ENCODE results near the gene FKBP1B.

FKBP1B gene

GRCh38 chr2:24016853-24017703, 32.5 kb upstream of the FKBP1B start:
- no peaks in the 10 kb centered on the region for H3K36me3 ChIP-seq (ENCODE audit: insufficient read depth, low read length)
- no peaks in the 10 kb centered on the region for H3K9me3 ChIP-seq (ENCODE audit: low read length)
- H3K4me3 ChIP-seq (ENCODE audit: low read length) = no peak overlapping the region
- no peak overlapping the region for H2AFZ ChIP-seq (ENCODE audit: low read depth, low read length)
- peaks cover 13% of the 10 kb centered on the region for H3K4me1 ChIP-seq (ENCODE audit: insufficient read depth, low read length)
- no peaks in the 10 kb centered on the region for H3K27me3 ChIP-seq (ENCODE audit: insufficient read depth, low read length)

GRCh38 chr2:24017711-24018110, 31.8 kb upstream of the FKBP1B start:
- no peaks in the 10 kb centered on the region for H3K9me3 ChIP-seq (ENCODE audit: low read length)
- no peak overlapping the region for H3K4me3 ChIP-seq (ENCODE audit: low read length)
- peaks cover 13% of the 10 kb centered on the region for H3K4me1 ChIP-seq (ENCODE audit: insufficient read depth, low read length)
- H3K27me3 ChIP-seq (ENCODE audit: insufficient read depth, low read length) = no peaks in the 10 kb centered on the region
- peaks cover 2% of the 10 kb centered on the region for H3K36me3 ChIP-seq (ENCODE audit: insufficient read depth, low read length)
- no peak overlapping the region for H2AFZ ChIP-seq (ENCODE audit: low read depth, low read length)

- Histone ChIP-seq H3K36me3 (ENCODE audit: insufficient read depth, low read length) (peaks cover 7% of the 10 kb centered on the region), H3K9me3 (ENCODE audit: low read length) (no peaks in the 10 kb centered on the region), H3K27me3 (ENCODE audit: insufficient read depth, low read length) (no peaks in the 10 kb centered on the region), H3K4me1 (ENCODE audit: insufficient read depth, low read length) (peaks cover 13% of the 10 kb centered on the region), H3K4me3 (ENCODE audit: low read length) (no peak overlapping the region), H2AFZ (ENCODE audit: low read depth, low read length) (no peak overlapping the region)
Measured at GRCh38 chr2:24018241-24018640, 31.3 kb upstream of the FKBP1B start.

DNA sequence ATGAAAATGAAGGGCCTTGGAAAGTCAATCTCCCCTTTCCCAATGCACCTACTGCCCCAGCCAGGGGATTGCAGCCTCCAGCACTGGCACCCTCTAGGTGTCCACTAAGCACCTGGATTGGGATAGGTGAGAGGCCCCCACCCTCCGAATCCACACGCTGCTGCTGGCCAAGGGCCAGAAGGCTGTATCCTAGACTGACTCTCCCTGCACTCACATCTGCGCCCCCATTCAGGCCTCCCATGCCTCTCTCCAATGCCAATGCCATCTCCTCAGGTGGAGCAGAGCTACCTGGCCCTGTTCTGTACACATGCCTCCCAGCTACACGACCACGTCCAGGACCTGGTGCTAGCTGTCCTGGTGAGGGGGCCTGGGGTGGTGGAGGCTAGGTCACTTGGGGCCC, 29.8 kb upstream of the FKBP1B start:
- Histone ChIP-seq H3K36me3 (ENCODE audit: insufficient read depth, low read length) (peaks cover 16% of the 10 kb centered on the region), H3K9me3 (ENCODE audit: low read length) (no peaks in the 10 kb centered on the region), H3K27me3 (ENCODE audit: insufficient read depth, low read length) (no peaks in the 10 kb centered on the region), H3K4me3 (ENCODE audit: low read length) (no peak overlapping the region), H3K4me1 (ENCODE audit: insufficient read depth, low read length) (peaks cover 13% of the 10 kb centered on the region), H2AFZ (ENCODE audit: low read depth, low read length) (no peak overlapping the region)

DNA sequence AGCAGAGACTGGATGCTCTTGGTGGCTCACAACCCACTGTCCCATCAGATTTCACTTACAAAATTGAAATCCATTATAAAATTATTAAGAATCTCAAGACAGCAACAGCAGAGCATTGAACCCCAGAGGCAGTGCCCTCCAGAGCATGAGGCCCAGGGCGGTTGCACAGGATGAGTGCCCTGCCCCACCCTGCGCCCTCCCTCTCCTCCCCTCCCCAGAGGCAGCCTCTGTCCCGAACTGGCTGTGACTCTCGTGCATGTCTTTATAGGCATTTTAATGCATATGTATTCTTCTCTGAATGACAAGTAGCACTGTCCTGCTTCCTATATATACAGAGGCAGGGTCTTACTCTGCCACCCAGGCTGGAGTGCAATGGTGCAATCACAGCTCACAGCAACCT, 29.3 kb upstream of the FKBP1B start:
- H3K36me3 ChIP-seq (ENCODE audit: insufficient read depth, low read length) = peaks cover 21% of the 10 kb centered on the region
- H3K4me3 ChIP-seq (ENCODE audit: low read length) = no peak overlapping the region
- H3K4me1 ChIP-seq (ENCODE audit: insufficient read depth, low read length) = peaks cover 16% of the 10 kb centered on the region
- H2AFZ ChIP-seq (ENCODE audit: low read depth, low read length) = no peak overlapping the region
- no peaks in the 10 kb centered on the region for H3K27me3 ChIP-seq (ENCODE audit: insufficient read depth, low read length)
- H3K9me3 ChIP-seq (ENCODE audit: low read length) = no peaks in the 10 kb centered on the region

- Histone ChIP-seq H2AFZ (ENCODE audit: low read depth, low read length) (no peak overlapping the region), H3K4me1 (ENCODE audit: insufficient read depth, low read length) (peaks cover 18% of the 10 kb centered on the region), H3K4me3 (ENCODE audit: low read length) (no peak overlapping the region), H3K9me3 (ENCODE audit: low read length) (no peaks in the 10 kb centered on the region), H3K27me3 (ENCODE audit: insufficient read depth, low read length) (no peaks in the 10 kb centered on the region), H3K36me3 (ENCODE audit: insufficient read depth, low read length) (peaks cover 23% of the 10 kb centered on the region)
Measured at GRCh38 chr2:24021122-24021998, 28.2 kb upstream of the FKBP1B start.

DNA sequence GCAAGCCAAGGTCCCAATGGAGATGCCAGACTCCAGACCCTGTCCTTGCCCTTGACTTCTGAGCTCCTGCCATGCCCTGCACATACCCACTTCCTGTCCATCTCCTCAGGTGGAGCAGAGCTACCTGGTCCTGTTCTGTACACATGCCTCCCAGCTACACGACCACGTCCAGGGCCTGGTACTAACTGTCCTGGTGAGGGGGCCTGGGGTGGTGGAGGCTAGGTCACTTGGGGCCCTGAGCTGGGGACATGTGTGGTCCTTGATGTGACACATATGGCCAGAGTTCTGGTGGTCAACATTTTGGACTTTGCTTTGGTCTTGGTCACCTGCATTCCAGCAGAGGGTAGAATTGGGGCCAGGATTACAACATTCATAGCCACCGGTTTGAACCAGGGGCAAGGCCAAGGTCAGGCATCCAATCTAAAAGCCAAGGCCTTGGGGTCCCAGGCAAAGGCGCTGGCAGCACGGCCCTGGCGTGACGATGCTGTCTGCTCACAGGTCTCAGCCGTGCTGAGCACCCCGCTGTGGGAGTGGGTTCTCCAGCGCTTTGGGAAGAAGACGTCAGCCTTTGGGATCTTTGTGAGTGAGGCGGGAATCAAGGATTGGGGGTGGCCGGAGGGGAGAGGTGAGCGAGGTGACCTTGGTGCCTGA, 27.1 kb upstream of the FKBP1B start:
- Histone ChIP-seq H3K9me3 (ENCODE audit: low read length) (no peaks in the 10 kb centered on the region), H3K27me3 (ENCODE audit: insufficient read depth, low read length) (no peaks in the 10 kb centered on the region), H3K4me3 (ENCODE audit: low read length) (no peak overlapping the region), H2AFZ (ENCODE audit: low read depth, low read length) (no peak overlapping the region), H3K36me3 (ENCODE audit: insufficient read depth, low read length) (peaks cover 23% of the 10 kb centered on the region), H3K4me1 (ENCODE audit: insufficient read depth, low read length) (peaks cover 22% of the 10 kb centered on the region)

DNA sequence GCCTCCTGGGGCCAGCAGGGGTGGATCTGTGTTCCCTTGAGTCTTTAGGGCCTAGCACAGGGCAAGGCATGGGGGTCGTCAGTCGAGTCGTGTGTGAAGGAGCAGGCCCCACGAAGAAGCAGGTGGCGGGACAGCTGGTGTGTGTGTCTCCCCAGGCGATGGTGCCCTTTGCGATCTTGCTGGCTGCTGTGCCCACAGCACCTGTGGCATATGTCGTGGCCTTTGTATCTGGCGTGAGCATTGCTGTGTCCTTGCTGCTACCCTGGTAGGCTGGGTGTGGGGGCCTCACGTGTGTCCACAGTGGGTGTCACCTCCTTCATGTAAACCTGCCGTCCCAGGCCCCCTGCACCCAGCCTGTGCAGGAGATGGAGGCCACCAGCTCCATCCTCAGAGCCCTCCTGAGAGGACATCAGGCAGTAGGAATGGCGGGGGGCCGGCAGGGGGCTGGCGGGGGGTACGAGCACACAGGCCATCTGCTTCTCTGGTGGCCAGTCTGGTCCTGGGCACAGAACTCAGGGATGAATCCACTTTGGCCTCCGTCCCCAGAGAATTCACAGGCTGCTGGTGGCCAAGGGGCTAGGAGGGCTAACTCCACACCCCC, 26.5 kb upstream of the FKBP1B start:
- Histone ChIP-seq H3K9me3 (ENCODE audit: low read length) (no peaks in the 10 kb centered on the region), H3K36me3 (ENCODE audit: insufficient read depth, low read length) (peaks cover 23% of the 10 kb centered on the region), H3K4me3 (ENCODE audit: low read length) (no peak overlapping the region), H3K4me1 (ENCODE audit: insufficient read depth, low read length) (peaks cover 22% of the 10 kb centered on the region), H2AFZ (ENCODE audit: low read depth, low read length) (no peak overlapping the region), H3K27me3 (ENCODE audit: insufficient read depth, low read length) (no peaks in the 10 kb centered on the region)

DNA sequence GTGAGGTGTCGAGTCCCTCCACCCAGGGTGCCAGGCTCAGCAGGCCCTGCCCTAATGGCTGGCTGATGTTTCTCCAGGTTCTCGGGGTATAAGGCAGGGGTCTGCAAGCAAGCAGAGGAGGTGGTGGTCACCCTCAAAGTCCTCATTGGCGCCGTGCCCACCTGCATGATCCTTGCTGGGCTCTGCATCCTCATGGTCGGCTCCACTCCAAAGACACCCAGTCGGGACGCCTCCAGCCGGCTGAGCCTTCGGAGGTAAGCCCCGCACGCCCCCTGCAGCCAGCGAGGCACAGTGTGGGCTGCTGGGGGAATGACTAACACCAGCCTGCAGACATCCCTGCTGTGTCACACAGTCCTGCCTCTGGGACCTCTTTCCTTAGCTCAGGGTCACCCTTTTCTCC, 25.5 kb upstream of the FKBP1B start:
- Histone ChIP-seq H2AFZ (ENCODE audit: low read depth, low read length) (no peak overlapping the region), H3K9me3 (ENCODE audit: low read length) (no peaks in the 10 kb centered on the region), H3K4me3 (ENCODE audit: low read length) (no peak overlapping the region), H3K36me3 (ENCODE audit: insufficient read depth, low read length) (peaks cover 28% of the 10 kb centered on the region), H3K27me3 (ENCODE audit: insufficient read depth, low read length) (no peaks in the 10 kb centered on the region), H3K4me1 (ENCODE audit: insufficient read depth, low read length) (peaks cover 22% of the 10 kb centered on the region)

GRCh38 chr2:24024996-24025663, 24.4 kb upstream of the FKBP1B start:
- no peaks in the 10 kb centered on the region for H3K27me3 ChIP-seq (ENCODE audit: insufficient read depth, low read length)
- H2AFZ ChIP-seq (ENCODE audit: low read depth, low read length) = no peak overlapping the region
- H3K4me3 ChIP-seq (ENCODE audit: low read length) = no peak overlapping the region
- no peaks in the 10 kb centered on the region for H3K9me3 ChIP-seq (ENCODE audit: low read length)
- H3K4me1 ChIP-seq (ENCODE audit: insufficient read depth, low read length) = peaks cover 22% of the 10 kb centered on the region
- H3K36me3 ChIP-seq (ENCODE audit: insufficient read depth, low read length) = peaks cover 39% of the 10 kb centered on the region

- Histone ChIP-seq H3K27me3 (ENCODE audit: insufficient read depth, low read length) (no peaks in the 10 kb centered on the region), H3K9me3 (ENCODE audit: low read length) (no peaks in the 10 kb centered on the region), H3K4me1 (ENCODE audit: insufficient read depth, low read length) (peaks cover 19% of the 10 kb centered on the region), H3K36me3 (ENCODE audit: insufficient read depth, low read length) (peaks cover 50% of the 10 kb centered on the region), H2AFZ (ENCODE audit: low read depth, low read length) (no peak overlapping the region), H3K4me3 (ENCODE audit: low read length) (no peak overlapping the region)
Measured at GRCh38 chr2:24026233-24026632, 23.3 kb upstream of the FKBP1B start.

DNA sequence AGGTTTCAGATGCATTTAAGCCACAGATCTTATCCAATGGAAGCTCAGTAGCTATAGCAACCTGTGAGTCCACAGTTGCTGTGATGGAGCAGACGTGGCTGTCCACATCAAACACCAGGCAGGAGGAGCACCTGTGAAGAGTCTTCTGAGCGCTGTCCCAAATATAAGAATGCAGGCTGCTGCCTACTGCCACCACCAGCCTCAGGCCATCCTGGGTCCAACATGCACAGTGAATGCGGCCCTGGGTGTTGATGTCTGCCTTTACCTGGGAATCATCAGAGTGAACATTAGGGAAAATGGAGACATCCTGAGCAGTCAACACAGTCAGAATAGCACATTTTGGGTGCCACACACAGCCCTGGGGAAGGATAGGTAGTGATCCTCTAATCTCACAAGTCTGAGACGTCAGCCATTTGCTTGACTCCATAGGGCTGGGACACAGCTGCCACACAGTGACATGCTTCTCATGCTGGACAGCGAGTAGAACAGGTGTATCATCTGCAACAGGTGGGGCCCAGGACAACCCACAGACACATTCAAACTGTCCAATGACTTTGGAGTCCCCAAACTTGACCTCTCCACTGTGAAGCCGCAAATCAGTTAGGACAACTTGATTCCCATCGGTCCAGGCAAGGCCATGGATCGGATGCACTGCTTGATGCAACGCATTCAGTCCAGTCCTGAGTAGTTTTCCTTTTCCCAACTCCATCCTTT, 10.6 kb upstream of the FKBP1B start:
- Histone ChIP-seq H3K36me3 (ENCODE audit: insufficient read depth, low read length) (peaks cover 37% of the 10 kb centered on the region), H3K27me3 (ENCODE audit: insufficient read depth, low read length) (no peaks in the 10 kb centered on the region), H2AFZ (ENCODE audit: low read depth, low read length) (no peak overlapping the region), H3K4me1 (ENCODE audit: insufficient read depth, low read length) (no peaks in the 10 kb centered on the region), H3K9me3 (ENCODE audit: low read length) (no peaks in the 10 kb centered on the region), H3K4me3 (ENCODE audit: low read length) (no peak overlapping the region)
